GM21447 (cell line): ENCODE measurements around the gene CNPY3.

Experiments
- ATAC-seq: cut with Tn5 transposase; IDR thresholded peaks from one replicate; pipeline ENCODE4 v1.9.1; 2021; ENCODE audit not compliant: unreplicated experiment

The CNPY3 gene

GRCh38 chr6:42958125-42958524 lies 28.8 kb downstream of the CNPY3 start:
- ATAC-seq = no peak

GRCh38 chr6:42959917-42960242 lies 30.6 kb downstream of the CNPY3 start:
- ATAC-seq = no peak

GRCh38 chr6:42960243-42961019 lies 31.2 kb downstream of the CNPY3 start, which contains the start of gene GNMT:
GNMT (plus strand) TSS chr6:42960754; CDS start chr6:42960768, 14 bp downstream.
- ATAC-seq = no peak

GRCh38 chr6:42961020-42961470 lies 31.8 kb downstream of the CNPY3 start:
- no peak for ATAC-seq

GRCh38 chr6:42962096-42962495 lies 32.8 kb downstream of the CNPY3 start:
- ATAC-seq = no peak

GRCh38 chr6:42962502-42963178 lies 33.4 kb downstream of the CNPY3 start:
- ATAC-seq = no peak

- ATAC-seq = no peak
These were observed 34.0 kb downstream of the CNPY3 start for GRCh38 chr6:42963179-42963854.

- no peak for ATAC-seq
These were observed 34.8 kb downstream of the CNPY3 start for GRCh38 chr6:42963855-42964605.

- ATAC-seq = no peak
These were observed 37.3 kb downstream of the CNPY3 start for GRCh38 chr6:42966571-42966970.

- no peak for ATAC-seq
These were observed 37.9 kb downstream of the CNPY3 start for GRCh38 chr6:42967228-42967627.

- ATAC-seq = no peak
These were observed 38.9 kb downstream of the CNPY3 start for GRCh38 chr6:42968126-42968701.

GRCh38 chr6:42968783-42969182 lies 39.5 kb downstream of the CNPY3 start:
- ATAC-seq = no peak

GRCh38 chr6:42969431-42969830 lies 40.2 kb downstream of the CNPY3 start:
- no peak for ATAC-seq

- ATAC-seq = no peak
These were observed 40.7 kb downstream of the CNPY3 start for GRCh38 chr6:42969934-42970333.

- ATAC-seq = no peak
These were observed 41.8 kb downstream of the CNPY3 start for GRCh38 chr6:42970871-42971612.

- ATAC-seq = no peak
These were observed 42.6 kb downstream of the CNPY3 start for GRCh38 chr6:42971746-42972327.

GRCh38 chr6:42973926-42974325 lies 44.6 kb downstream of the CNPY3 start:
- ATAC-seq = no peak

- ATAC-seq = no peak
These were observed 45.7 kb downstream of the CNPY3 start for GRCh38 chr6:42974919-42975505.

- peak; percentile 16 for ATAC-seq
These were observed 49.2 kb downstream of the CNPY3 start for GRCh38 chr6:42978487-42978838.
